Measurements from ENCODE around the gene ZFTA.
"Not testable (repeated sequence)": the region's sequence is repeated elsewhere in the genome, so short reads cannot be mapped to it uniquely, and the experiment has no call there.

ZFTA gene

GRCh38 chr11:63779039-63779438 is 10.5 kb upstream of the ZFTA start:
- in situ Hi-C loops (cut with MboI; ENCODE audit: low sequenced_read_pairs): no loop called here

- in situ Hi-C loops (cut with MboI; ENCODE audit: low sequenced_read_pairs): no loop called here
Observed at GRCh38 chr11:63775191-63775590, 6.6 kb upstream of the ZFTA start.

- in situ Hi-C loops (cut with MboI; ENCODE audit: low sequenced_read_pairs): not testable (repeated sequence)
Observed at GRCh38 chr11:63771741-63772318, 3.3 kb upstream of the ZFTA start.

DNA sequence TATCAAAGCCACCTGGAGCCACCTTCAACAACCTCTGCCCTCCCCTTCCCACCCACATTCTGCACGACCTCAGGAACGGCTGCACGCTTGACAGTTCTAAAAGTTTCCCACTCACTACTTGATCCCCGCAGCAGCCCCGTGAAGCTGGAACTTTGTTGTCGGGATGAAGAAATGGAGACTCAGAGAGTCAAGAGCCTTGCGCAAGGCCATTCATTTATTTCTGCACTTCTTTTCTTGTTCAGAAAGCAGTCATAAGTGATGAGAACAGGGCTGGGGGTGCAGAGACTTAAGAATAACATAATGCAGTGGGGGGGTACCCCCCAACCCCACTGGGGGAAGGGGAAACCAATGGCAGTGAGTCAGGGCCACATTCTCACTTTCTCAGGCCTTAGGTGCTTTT is 2.2 kb upstream of the ZFTA start:
- in situ Hi-C loops (cut with MboI; ENCODE audit: low sequenced_read_pairs): no loop called here

GRCh38 chr11:63769714-63770455 is 1.3 kb upstream of the ZFTA start:
- in situ Hi-C loops (cut with MboI; ENCODE audit: low sequenced_read_pairs): no loop called here

DNA sequence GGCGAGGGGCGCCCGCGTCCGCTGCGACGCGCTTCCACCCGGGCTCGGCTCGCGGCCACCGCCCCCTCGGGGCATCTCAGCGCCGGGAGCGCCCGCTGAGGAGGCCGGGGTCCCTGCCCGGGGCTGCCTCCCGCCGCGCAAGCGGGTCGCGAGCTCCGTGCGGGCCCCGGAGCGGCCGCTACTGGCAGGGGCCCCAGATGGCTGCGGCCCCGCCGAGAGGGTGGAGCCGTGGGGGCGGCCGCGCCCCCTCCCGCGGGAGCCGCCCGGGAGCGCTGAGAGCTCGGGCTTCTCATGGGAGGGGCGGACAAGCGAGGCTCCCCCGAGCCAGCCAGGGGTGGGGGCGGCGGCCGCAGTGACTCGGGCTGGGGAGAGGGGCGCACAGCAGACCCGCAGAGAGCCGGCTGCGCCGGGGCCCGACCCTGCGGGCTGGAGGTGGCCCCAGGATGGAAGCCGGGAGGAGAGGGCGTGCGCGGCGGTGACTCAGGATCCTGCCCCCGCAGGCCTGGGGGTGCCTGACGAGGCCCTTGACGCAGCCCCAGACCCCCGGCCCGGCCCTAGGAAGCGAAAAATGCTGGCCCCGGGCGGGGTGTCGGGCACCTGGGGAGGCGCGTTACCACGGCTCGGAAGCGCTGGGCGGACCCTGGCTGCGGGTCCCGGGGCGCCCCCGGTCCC is 603 bp upstream of the ZFTA start:
- in situ Hi-C loops (cut with MboI; ENCODE audit: low sequenced_read_pairs): no loop called here

GRCh38 chr11:63767565-63768236 is 874 bp downstream of the ZFTA start:
- in situ Hi-C loops (cut with MboI; ENCODE audit: low sequenced_read_pairs): no loop called here

DNA sequence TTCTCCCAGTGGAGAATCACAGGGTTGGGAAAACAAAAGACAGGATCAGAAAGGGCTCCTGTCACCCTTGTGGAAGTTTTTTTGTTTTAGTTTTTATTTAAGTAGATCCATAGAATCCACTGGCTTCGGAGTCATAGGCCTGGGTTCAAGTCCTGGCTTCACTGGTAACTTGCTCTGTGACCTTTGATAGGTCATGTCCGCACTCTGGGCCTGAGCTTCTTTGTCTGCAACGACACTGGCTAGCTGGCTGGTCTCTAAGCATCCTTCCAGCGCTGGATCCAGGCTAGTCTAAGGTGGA is 1.4 kb downstream of the ZFTA start:
- in situ Hi-C loops (cut with MboI; ENCODE audit: low sequenced_read_pairs): no loop called here

DNA sequence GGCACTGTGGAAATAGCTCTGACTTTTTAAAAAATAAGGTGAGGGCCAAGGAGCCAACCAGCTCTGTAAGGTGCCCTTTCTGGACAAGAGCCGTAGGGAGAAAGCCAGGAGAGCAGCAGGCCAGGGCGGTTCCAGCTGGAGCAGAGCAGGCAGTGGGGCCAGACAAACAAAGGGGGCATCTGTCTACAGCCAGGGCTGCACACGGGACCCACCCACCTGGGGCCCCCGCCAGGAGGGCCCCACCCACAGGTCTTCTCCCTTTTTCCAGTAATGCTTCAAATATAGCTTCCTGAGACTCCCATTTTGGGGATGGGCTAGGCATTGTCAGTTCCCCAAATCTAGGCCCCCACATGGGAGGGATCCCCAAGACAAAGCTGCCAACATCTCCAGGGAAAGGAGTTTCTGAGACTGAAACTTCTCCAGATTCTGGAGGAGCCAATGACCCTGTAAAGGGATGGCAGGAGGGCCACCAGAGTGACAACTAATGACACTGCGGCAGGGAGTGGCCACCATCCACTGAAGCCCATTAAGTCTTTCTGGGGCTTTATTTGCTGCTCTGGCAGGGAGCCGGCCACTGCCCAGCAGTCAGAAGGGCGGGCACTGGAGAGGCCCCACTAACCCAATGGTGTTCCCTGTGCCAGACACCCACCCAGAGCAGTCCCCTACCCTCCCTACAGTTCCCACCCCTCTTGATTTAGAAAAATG is 1.9 kb downstream of the ZFTA start:
- in situ Hi-C loops (cut with MboI; ENCODE audit: low sequenced_read_pairs): no loop called here

GRCh38 chr11:63765688-63766241 is 2.8 kb downstream of the ZFTA start:
- in situ Hi-C loops (cut with MboI; ENCODE audit: low sequenced_read_pairs): no loop called here

GRCh38 chr11:63764679-63765647 is 3.6 kb downstream of the ZFTA start:
- in situ Hi-C loops (cut with MboI; ENCODE audit: low sequenced_read_pairs): no loop called here

DNA sequence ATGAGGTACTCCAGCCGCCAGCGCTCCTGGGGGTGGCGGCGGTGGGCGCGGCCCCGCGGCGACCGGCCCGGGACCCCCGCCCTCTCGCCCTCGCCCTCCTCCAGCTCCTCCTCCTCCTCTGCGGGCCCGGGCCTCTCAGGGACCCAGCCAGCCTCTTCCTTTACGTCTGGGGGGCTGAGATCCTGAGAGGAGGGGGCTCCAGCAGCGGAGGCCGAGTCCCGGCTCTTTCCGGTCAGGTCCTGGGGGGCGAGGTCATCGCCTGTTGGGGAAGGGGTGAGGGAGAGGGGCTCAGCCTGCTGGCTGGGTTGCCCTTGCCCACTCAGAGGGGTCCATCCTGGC is 4.3 kb downstream of the ZFTA start:
- in situ Hi-C loops (cut with MboI; ENCODE audit: low sequenced_read_pairs): no loop called here

GRCh38 chr11:63763496-63764339 is 4.9 kb downstream of the ZFTA start:
- in situ Hi-C loops (cut with MboI; ENCODE audit: low sequenced_read_pairs): no loop called here

DNA sequence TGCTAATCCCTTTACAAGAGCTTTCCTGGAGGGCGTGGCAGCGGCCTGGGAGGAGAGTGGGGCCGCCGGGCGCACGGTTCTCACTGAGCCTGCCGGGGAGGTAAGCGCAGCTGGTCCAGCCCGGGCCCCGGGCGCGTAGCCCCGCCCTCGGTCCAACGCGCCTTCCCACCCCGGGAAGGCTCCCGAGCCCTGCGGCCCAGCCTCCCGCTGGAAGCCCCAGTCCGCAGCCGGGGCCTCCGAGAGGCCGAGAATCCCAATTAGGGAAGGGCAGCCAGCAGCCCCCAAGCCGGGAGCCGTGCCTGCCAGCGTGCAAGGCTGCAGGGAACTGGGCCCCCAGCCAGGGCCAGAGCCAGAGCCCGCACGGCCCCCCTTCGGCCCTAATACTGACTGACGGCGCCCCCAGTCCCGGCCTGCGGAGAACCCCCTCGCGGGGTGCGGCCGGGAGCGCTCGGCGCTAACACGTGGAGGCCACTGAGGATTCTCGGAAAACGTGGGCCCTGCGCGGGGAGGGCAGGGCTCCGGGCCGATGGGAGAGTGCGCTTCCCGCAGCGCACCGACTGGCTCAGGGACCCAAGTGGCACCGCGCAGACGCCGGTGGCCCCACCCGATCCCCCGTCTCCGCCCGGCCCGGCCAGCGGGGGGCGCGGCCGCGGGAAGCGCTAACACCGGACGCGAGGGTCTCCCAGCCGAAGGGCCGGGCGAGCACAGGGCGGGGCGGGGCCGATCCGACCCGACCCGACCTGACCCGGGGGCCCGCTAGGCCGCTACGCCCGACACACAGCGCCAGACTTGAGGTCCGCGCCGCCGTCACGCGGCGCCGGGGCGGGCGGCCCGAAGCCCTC is 5.7 kb downstream of the ZFTA start:
- in situ Hi-C loops (cut with MboI; ENCODE audit: low sequenced_read_pairs): no loop called here

- in situ Hi-C loops (cut with MboI; ENCODE audit: low sequenced_read_pairs): no loop called here
Observed at GRCh38 chr11:63761931-63762653, 6.5 kb downstream of the ZFTA start.

- in situ Hi-C loops (cut with MboI; ENCODE audit: low sequenced_read_pairs): no loop called here
Observed at GRCh38 chr11:63761188-63761587, 7.4 kb downstream of the ZFTA start.

- in situ Hi-C loops (cut with MboI; ENCODE audit: low sequenced_read_pairs): no loop called here
Observed at GRCh38 chr11:63760487-63761079, 8.0 kb downstream of the ZFTA start.

All from HL-60/S4 treated with retinoic acid at 250 ng/mL for 4 days and 3 days (cell line).